WTC11 (cell line): Measurements from ENCODE around the gene FHIP1B. TPM values are rescaled to one million over a fixed set of nuclear protein-coding genes. Genes with fewer than 3 reads are reported as not detected.

Experiments used
- ATAC-seq: fragments of 200-7000 bp; cut with Tn5 transposase; 2 replicates; pipeline ENCODE4 v1.10.0; 2021; ENCODE audit warnings: mild to moderate bottlenecking, moderate library complexity
- CTCF ChIA-PET: fragments of 300-600 bp; sonication (Branson Sonifier 250); formaldehyde crosslinking; loops from one replicate; lab custom pipeline; 2021; ENCODE audit warnings: antibody characterized with exemption; lab: Charles Lee
- POLR2A ChIA-PET: fragments of 350-600 bp; sonication (Branson Sonifier 250); formaldehyde crosslinking; loops from one replicate; lab custom pipeline; 2021; ENCODE audit warnings: antibody characterized with exemption; lab: Charles Lee
- DNase-seq: peaks from one replicate; pipeline ENCODE4 v3.0.0; 2021; ENCODE audit warnings: low spot score
- H3K27ac Mint-ChIP-seq: 2 replicates; pipeline ENCODE4 v1.8.0; 2021; ENCODE audit warnings: mixed read lengths
- H3K27me3 Mint-ChIP-seq: 2 replicates; pipeline ENCODE4 v1.8.0; 2021; ENCODE audit warnings: low read depth, mild to moderate bottlenecking, moderate library complexity, mixed read lengths
- H3K36me3 Mint-ChIP-seq: 2 replicates; pipeline ENCODE4 v1.8.0; 2021; ENCODE audit warnings: mixed read lengths
- H3K4me1 Mint-ChIP-seq: 2 replicates; pipeline ENCODE4 v1.8.0; 2022; ENCODE audit warnings: mixed read lengths
- H3K4me3 Mint-ChIP-seq: 2 replicates; pipeline ENCODE4 v1.8.0; 2021; ENCODE audit warnings: mild to moderate bottlenecking, moderate library complexity, mixed read lengths
- H3K9me3 Mint-ChIP-seq: 2 replicates; pipeline ENCODE4 v1.8.0; 2021; ENCODE audit warnings: mixed read lengths
- AFF4 ChIP-seq: sonication (generic); formaldehyde crosslinking; IDR thresholded peaks from 2 replicates; pipeline ENCODE4 v1.8.1; 2023; ENCODE audit warnings: mild to moderate bottlenecking, missing genetic modification reagents, borderline replicate concordance
- ATF2 ChIP-seq: sonication (generic); formaldehyde crosslinking; IDR thresholded peaks from 2 replicates; pipeline ENCODE4 v1.8.1; 2022; ENCODE audit warnings: low read depth, missing genetic modification reagents, borderline replicate concordance
- CBFB ChIP-seq: sonication (generic); formaldehyde crosslinking; IDR thresholded peaks from 2 replicates; pipeline ENCODE4 v1.8.1; 2022; ENCODE audit warnings: mild to moderate bottlenecking, low read depth, missing genetic modification reagents
- E2F1 ChIP-seq: sonication (generic); formaldehyde crosslinking; IDR thresholded peaks from 2 replicates; pipeline ENCODE4 v1.8.0; 2022; ENCODE audit warnings: mild to moderate bottlenecking, missing genetic modification reagents
- ETV6 ChIP-seq: sonication (generic); formaldehyde crosslinking; IDR thresholded peaks from 2 replicates; pipeline ENCODE4 v1.8.1; 2022; ENCODE audit warnings: mild to moderate bottlenecking, missing genetic modification reagents
- FOXJ3 ChIP-seq: sonication (generic); formaldehyde crosslinking; IDR thresholded peaks from 2 replicates; pipeline ENCODE4 v1.9.0; 2021; ENCODE audit warnings: missing genetic modification reagents, mild to moderate bottlenecking, borderline replicate concordance
- FOXK1 ChIP-seq: sonication (generic); formaldehyde crosslinking; IDR thresholded peaks from 2 replicates; pipeline ENCODE4 v1.8.0; 2022; ENCODE audit warnings: mild to moderate bottlenecking, moderate library complexity, missing genetic modification reagents
- NFE2L1 ChIP-seq: sonication (generic); formaldehyde crosslinking; IDR thresholded peaks from 2 replicates; pipeline ENCODE4 v1.8.1; 2023; ENCODE audit warnings: missing genetic modification reagents
- NR2C2 ChIP-seq: sonication (generic); formaldehyde crosslinking; IDR thresholded peaks from 2 replicates; pipeline ENCODE4 v1.8.0; 2022; ENCODE audit warnings: mild to moderate bottlenecking, missing genetic modification reagents
- PRDM15 ChIP-seq: sonication (generic); formaldehyde crosslinking; IDR thresholded peaks from 2 replicates; pipeline ENCODE4 v1.8.0; 2022; ENCODE audit warnings: missing genetic modification reagents
- SMAD3 ChIP-seq: sonication (generic); formaldehyde crosslinking; IDR thresholded peaks from 2 replicates; pipeline ENCODE4 v1.8.0; 2022; ENCODE audit warnings: missing genetic modification reagents, mild to moderate bottlenecking, borderline replicate concordance
- TP53 ChIP-seq: sonication (generic); formaldehyde crosslinking; IDR thresholded peaks from 2 replicates; pipeline ENCODE4 v1.8.1; 2023; ENCODE audit warnings: mild to moderate bottlenecking, missing genetic modification reagents
- ZBTB43 ChIP-seq: sonication (generic); formaldehyde crosslinking; IDR thresholded peaks from 2 replicates; pipeline ENCODE4 v1.8.1; 2023; ENCODE audit warnings: mild to moderate bottlenecking, missing genetic modification reagents
- ZNF138 ChIP-seq: sonication (generic); formaldehyde crosslinking; conservative IDR thresholded peaks from 2 replicates; pipeline ENCODE4 v1.8.1; 2022; ENCODE audit warnings: mild to moderate bottlenecking, moderate library complexity, missing genetic modification reagents
- ZNF219 ChIP-seq: sonication (generic); formaldehyde crosslinking; IDR thresholded peaks from 2 replicates; pipeline ENCODE4 v1.8.0; 2023; ENCODE audit warnings: missing genetic modification reagents, mild to moderate bottlenecking, borderline replicate concordance
- ZNF232 ChIP-seq: sonication (generic); formaldehyde crosslinking; IDR thresholded peaks from 2 replicates; pipeline ENCODE4 v1.8.0; 2022; ENCODE audit warnings: mild to moderate bottlenecking, missing genetic modification reagents
- ZNF263 ChIP-seq: sonication (generic); formaldehyde crosslinking; IDR thresholded peaks from 2 replicates; pipeline ENCODE4 v1.8.1; 2022; ENCODE audit warnings: low read depth, mild to moderate bottlenecking, moderate library complexity, missing genetic modification reagents
- ZNF671 ChIP-seq: fragments of 250-450 bp; sonication (Bioruptor Pico); IDR thresholded peaks from 2 replicates; pipeline ENCODE4 v1.8.0; 2021; ENCODE audit warnings: mild to moderate bottlenecking
- total RNA-seq: library from RNA; stranded (reverse); gene quantifications from 3 replicates; pipeline ENCODE4 v1.2.3, GENCODE V29; 2021
- TF ChIP-seq, protein P1 (sequence below): fragments of 250-450 bp; sonication (Bioruptor Pico); IDR thresholded peaks from 2 replicates; pipeline ENCODE4 v1.9.0; 2021; ENCODE audit warnings: moderate library complexity, mild to moderate bottlenecking, inconsistent platforms, borderline replicate concordance
- TF ChIP-seq, protein P2 (sequence below): sonication (generic); formaldehyde crosslinking; conservative IDR thresholded peaks from 2 replicates; pipeline ENCODE4 v1.8.1; 2022; ENCODE audit warnings: mild to moderate bottlenecking, missing genetic modification reagents
- TF ChIP-seq, protein P3 (sequence below): fragments of 250-450 bp; sonication (Bioruptor Pico); IDR thresholded peaks from 2 replicates; pipeline ENCODE4 v1.8.0; 2021; ENCODE audit warnings: mild to moderate bottlenecking

FHIP1B gene
- total RNA-seq, 1 experiment from 2014 or later, result 24.8 TPM

- no peak for TF ChIP-seq PRDM15 (CRISPR knock-in tag)
- no peak for TF ChIP-seq ZNF138
- TF ChIP-seq ZNF263 (CRISPR knock-in tag), result no peak
- TF ChIP-seq FOXK1 (CRISPR knock-in tag), result no peak
- TF ChIP-seq, protein P1, sequence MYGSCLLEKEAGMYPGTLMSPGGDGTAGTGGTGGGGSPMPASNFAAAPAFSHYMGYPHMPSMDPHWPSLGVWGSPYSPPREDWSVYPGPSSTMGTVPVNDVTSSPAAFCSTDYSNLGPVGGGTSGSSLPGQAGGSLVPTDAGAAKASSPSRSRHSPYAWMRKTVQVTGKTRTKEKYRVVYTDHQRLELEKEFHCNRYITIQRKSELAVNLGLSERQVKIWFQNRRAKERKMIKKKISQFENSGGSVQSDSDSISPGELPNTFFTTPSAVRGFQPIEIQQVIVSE, result no peak
- no peak for TF ChIP-seq ZBTB43
- no peak for TF ChIP-seq NR2C2 (CRISPR knock-in tag)
- no peak for TF ChIP-seq ZNF671
- no peak for TF ChIP-seq NFE2L1
- TF ChIP-seq FOXJ3 (CRISPR knock-in tag), result no peak
Measured at GRCh38 chr11:6175440-6175839, 59.0 kb downstream of the FHIP1B start (continued).

GRCh38 chr11:6170226-6170625, 64.2 kb downstream of the FHIP1B start, which contains the start of gene OR52B2:
OR52B2 (minus strand) TSS chr11:6170326; CDS start chr11:6170326, 0 bp downstream.
- H3K4me3 Mint-ChIP-seq, result no peak within 1 kb of the TSS
- peaks cover 11% of the 10 kb centered on the region for H3K9me3 Mint-ChIP-seq
- ChIA-PET CTCF (no interaction called here), POLR2A (no interaction called here)
- no peaks in the 10 kb centered on the region for H3K36me3 Mint-ChIP-seq
- peaks cover 6% of the 10 kb centered on the region for H3K4me1 Mint-ChIP-seq
- DNase-seq (no peak), ATAC-seq (no peak)
- no peaks in the 10 kb centered on the region for H3K27me3 Mint-ChIP-seq
- no peak within 1 kb of the TSS for H3K27ac Mint-ChIP-seq
- no peak for TF ChIP-seq AFF4 (CRISPR knock-in tag)
- TF ChIP-seq, protein P2, sequence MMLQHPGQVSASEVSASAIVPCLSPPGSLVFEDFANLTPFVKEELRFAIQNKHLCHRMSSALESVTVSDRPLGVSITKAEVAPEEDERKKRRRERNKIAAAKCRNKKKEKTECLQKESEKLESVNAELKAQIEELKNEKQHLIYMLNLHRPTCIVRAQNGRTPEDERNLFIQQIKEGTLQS (CRISPR knock-in tag), result no peak
- TF ChIP-seq, protein P3, sequence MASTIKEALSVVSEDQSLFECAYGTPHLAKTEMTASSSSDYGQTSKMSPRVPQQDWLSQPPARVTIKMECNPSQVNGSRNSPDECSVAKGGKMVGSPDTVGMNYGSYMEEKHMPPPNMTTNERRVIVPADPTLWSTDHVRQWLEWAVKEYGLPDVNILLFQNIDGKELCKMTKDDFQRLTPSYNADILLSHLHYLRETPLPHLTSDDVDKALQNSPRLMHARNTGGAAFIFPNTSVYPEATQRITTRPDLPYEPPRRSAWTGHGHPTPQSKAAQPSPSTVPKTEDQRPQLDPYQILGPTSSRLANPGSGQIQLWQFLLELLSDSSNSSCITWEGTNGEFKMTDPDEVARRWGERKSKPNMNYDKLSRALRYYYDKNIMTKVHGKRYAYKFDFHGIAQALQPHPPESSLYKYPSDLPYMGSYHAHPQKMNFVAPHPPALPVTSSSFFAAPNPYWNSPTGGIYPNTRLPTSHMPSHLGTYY (CRISPR knock-in tag), result no peak
- TF ChIP-seq CBFB (CRISPR knock-in tag), result no peak
- no peak for TF ChIP-seq E2F1 (CRISPR knock-in tag)
- no peak for TF ChIP-seq SMAD3 (CRISPR knock-in tag)
- TF ChIP-seq ZNF219 (CRISPR knock-in tag), result no peak
- no peak for TF ChIP-seq ZBTB43
- TF ChIP-seq ZNF232, result no peak
- no peak for TF ChIP-seq NFE2L1
- TF ChIP-seq NR2C2 (CRISPR knock-in tag), result no peak
- TF ChIP-seq ETV6 (CRISPR knock-in tag), result no peak
- no peak for TF ChIP-seq TP53 (CRISPR knock-in tag)
- TF ChIP-seq ATF2 (CRISPR knock-in tag), result no peak
